ENCODE results near the gene TAF4.
"Not testable (repeated sequence)": the region's sequence is repeated elsewhere in the genome, so short reads cannot be mapped to it uniquely, and the experiment has no call there.

TAF4 gene

DNA sequence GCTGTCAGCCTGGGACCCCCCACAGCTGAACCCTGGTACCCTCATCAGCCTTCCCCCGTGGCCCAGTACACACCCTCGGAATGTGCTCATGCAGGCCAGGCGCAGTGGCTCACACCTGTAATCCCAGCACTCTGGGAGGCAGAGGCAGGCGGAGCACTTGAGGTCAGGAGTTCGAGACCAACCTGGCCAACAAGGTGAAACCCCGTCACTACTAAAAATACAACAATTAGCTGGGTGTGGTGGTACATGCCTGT lies 9.9 kb downstream of the TAF4 start:
- DNase-seq (ENCODE audit: low spot score) = not testable (repeated sequence)

DNA sequence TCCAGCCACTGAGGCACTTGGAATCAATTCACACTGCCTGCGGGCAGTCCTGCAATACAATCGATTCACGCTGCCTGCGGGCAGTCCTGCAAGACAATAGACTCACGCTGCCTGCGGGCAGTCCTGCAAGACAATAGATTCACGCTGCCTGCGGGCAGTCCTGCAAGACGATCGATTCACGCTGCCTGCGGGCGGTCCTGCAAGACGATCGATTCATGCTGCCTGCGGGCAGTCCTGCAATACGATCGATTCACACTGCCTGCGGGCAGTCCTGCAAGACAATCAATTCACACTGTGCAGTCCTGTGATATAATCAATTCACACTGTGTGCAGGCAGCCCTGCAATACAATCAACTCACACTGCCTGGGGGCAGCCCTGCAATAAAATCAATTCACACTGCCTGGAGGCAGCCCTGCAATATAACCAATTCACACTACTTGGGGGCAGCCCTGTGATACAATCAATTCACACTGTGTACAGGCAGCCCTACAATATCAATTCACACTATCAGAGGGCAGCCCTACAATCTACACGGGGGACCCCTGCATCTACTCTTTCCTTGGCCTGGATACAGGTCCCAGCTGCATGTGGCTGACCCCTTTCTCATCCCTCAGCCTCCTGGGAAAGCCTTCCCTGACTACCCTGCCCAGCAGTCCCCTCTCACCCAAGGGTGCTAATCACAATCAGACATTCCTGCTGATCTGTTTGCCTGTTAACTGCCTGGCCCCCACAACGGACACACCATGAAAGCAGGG lies 10.4 kb downstream of the TAF4 start:
- DNase-seq (ENCODE audit: low spot score) = no peak

DNA sequence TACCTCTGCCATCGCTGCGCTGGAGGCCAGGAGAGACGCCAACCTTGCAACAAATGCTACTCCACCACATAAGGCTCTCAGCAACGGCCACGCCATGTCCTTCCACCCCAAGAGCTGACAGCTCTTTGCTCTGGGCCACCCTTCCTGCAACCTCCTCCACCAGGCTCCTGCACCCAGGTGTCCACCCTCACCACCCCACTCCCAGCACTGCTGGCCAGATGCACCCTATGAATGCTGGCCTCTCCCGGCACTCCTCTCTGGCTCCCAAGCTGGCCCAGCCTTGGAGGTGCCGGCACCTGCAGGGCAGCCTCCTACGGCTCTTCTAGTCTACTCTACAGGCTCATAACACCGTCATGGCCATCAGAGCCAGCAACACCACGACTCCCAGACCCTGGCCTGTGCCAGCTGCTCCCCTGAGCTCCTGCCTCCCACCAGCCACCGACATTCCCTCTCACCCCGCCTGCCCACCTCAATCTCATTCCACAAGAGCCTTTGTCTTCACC lies 11.2 kb downstream of the TAF4 start:
- no peak for DNase-seq (ENCODE audit: low spot score)

DNA sequence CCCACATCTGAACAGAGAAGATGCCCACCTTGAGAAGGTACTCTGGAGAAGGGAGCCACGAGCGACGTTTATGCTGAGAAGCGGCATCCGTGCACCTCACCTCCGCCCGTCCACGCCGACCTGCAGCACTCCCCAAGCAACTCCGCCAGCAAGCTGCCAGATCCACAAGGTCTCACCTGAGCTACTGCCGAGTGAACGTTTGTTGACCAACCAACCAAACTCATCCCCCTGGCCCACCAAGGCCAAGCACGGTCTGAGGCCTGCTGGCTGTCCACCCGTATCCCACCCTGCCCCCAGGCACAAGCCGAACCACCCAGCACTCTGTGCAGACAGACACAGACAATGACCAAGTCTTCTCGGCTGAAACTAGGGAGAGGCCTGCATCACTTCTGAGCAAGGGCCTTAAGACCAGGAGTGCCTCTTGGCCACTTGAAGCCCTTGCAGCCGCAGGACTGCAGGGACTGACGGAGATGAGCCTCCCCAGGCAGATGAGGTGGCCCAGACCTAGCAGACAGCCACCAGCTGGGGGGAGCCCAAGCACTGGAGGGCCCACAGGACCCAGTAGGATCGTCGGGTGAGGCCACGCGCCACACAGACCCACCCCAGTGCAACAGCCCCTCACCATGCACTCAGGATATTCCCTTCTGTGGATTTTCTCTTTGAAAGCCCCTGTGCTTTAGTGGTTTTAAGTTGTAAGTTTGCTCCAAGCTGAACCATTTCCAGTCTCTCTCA lies 12.1 kb downstream of the TAF4 start:
- no peak for DNase-seq (ENCODE audit: low spot score)

DNA sequence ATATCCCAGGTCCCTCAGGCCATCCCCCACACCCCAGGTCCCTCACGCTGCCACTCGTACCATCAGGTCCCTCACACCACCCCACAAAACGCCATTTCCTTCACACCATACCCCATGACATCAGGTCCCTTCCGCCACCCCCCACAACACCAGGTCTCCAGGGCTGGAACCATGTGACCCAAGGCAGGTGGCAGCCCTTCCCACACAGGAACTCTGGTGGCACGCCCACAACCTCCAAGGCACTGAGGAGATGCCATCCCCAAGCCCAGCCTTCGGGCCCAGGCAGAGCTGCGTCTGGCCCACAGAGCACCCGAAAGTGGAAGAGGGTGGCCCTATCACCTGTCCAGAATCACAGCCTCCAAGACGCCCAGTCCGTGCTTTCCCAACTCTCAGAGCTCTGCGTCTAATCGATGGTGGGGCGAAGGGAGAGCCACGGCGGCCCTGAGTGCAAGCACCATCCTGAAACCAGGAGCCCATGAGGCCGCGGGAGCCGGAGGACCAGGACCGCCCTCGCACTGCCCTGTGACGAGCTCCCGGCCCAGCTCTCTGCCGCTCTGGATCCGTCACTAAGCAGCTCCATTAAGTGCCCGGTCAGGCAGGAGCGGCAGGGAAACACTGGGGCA lies 12.7 kb downstream of the TAF4 start:
- DNase-seq (ENCODE audit: low spot score) = no peak

DNA sequence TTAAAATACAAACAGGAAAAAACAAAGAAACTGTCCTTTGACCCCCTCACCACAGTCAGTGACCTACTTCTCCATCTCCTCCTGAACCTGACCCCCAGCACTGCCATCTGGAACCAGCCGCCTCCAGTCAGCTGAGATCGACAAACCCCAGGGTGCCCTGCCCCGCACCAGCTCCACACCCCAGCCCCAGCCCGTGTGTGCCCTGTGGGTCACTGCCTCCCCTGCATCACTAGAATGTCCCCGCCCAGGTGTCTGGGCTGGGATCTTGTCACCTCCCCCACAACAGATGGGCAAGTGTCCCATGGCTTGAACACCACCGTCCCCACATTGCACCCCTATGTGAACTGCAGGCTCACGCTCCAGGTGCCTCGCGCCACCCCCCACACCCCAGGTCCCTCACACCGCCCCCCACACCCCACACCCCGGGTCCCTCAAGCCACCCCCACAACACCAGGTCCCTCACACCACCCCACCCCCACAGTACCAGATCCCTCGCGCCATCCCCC lies 13.3 kb downstream of the TAF4 start:
- no peak for DNase-seq (ENCODE audit: low spot score)

DNA sequence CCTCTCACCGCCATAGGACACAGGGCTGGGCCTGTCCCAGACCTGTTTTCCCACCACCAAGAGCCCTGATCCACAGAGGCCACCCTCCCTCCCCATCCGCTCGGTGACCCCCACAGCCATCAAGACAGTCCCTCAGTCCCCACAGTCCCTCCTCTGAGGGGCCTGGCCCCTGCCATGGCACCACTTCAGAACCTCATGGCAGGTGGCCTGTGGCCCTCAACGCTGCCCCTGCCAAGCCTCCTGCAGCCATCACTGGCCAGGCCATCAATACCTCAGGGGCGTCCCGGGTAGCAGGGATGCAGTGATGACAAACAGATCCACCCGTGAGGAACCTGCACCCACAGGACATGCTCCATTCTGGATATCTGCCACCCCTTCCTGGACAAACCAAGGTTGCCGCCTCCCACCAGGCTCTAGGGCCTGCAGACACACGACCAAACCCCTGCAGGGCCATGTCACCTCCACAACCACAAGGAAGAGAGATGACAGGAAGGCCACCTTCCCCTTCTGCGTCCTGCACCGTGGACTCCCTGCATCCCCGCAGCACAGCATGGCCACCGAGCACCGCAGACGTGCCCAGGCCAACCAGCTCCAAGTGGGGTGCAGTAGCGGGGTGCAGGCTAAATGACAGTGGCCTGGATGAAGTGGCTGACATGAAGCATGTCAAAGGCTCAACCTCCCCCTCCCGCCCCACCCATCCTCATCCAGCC lies 14.0 kb downstream of the TAF4 start:
- DNase-seq (ENCODE audit: low spot score) = no peak

DNA sequence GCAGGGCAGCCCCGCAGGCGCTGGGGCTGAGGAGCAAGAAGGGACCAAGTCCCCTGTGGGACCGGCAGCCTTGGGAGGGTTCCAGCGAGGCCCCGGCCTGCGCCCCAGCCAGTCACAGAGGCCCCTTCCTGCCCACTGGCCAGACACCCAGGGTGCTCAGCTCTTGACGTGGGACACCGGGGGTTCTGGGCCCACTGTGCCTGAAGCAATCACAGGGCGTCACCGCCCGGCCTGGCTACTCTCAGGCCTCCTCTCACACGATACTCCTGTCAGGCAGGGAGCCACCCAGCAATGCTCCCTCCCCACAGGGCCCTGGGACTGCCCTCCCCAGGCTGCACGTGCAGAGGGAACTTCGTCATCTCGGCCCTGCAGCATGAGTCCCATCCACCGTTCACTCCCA lies 14.5 kb downstream of the TAF4 start:
- no peak for DNase-seq (ENCODE audit: low spot score)

DNA sequence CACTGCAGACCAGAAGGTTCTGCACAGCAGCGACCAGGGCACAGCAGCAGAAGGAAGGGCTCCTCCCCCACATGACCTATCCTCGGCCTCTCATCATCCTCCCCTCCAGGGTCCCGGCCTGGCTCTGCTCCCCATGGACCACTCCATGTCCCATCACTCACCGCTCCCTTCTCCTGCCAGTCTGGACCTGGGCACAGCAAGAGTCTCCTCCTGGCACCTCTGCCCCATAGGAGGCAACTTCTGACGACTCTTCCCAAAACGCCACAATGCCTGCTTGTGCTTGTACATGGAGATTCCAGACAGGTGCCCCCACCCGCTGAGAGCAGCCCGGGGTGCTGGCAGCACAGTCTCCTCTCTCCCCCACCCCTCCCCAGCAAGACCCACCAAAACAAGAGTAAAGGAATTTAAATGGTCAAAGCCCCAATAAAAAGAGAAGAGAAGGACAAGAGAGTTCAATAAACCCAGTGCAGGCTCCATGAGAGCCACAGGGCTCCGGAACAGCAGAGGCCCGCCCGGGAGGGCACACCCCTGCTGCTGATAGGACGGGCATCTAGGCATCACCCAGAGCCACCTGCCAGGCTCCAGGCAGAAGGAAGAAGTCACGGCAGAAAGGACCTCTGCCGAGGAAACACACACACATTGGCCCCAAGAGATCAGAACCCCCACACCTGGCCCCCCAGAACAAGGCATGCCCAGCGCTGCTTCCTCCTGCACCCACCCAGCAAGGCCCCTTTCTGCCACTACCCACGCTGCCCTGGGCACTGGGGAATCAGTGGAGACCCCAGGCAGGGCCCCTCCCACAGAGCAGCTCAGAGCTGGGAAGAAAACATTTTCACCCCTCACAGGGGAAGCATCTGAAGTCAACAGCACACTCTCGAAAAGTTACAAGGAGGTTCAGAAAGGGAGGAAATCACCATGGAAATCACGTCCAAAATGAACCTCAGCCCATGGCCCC lies 15.2 kb downstream of the TAF4 start:
- DNase-seq (ENCODE audit: low spot score) = no peak

DNA sequence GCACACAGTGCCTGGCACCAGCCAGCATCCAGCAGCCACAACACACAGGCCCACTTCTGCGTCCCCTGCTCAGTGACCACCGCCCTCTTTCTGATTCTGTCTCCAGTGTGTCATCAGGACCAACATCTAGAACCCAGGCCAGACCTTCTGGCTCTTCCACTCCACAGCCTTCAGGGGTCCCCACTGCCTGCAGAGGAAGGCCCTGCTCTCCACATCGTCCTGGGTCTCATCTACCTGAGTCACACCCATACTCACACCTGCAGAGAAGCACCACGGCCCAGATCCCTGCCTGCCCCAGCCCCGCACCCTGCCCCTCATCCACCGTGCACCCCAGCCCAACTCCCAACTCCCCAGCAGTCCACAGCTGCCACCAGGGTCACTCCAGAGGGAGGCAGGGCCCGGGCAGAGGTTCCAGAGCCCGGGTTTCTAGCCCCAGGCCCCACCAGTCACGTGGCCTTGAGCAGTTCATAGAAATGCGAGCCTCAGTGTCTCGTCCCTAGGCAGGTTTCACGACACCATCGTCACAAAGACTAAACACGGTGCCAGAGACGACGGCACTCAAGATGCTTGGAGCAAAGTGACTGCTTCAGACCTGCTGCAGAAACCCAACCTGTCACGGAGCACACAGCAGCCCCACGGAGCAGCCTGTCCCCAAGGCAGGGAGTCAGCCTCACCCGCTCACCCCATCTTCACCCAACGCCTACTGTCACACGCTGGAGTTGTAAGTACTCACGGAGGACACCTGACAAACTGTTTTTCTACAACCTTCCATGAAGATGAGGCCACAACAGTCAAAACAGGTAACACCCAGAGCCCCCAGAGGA lies 16.1 kb downstream of the TAF4 start:
- no peak for DNase-seq (ENCODE audit: low spot score)

DNA sequence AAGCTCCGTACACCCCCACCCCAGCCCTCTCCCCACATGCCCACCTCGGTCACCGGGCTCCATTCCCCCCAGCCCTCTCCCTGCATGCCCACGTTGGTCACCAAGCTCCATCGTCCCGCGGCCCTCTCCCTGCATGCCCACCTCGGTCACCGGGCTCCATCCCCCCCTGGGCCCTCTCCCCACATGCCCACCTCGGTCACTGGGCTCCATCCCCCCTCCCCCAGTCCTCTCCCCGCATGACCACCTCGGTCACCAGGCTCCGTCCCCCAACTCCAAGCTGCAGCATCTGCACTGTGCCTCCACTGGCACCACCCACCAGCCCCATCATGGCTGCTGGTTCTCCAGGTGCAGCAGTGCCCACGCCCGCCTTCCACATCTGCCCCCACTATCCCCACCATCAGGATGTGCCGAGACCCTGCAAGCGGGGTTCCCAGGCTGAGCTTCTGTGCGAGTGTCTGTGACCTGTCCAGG lies 16.8 kb downstream of the TAF4 start:
- DNase-seq (ENCODE audit: low spot score) = no peak

DNA sequence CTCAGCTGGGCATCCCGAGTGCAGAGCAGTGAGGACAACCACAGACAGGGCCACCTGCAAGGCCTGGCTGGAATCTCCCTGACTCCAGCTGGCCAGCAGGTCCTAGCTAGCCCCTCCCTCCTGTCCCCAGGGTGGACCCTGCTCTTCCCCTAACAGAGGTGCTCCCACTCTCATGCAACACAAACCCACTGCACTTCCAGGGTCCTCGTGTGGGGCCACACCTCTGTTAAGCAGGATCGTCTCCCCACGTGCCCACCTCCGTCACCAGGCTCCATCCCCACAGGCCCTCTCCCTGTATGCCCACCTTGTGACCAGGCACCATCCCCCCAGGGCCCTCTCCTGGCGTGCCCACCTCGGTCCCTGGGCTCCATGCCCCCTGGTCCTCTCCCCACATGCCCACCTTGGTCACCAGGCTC lies 17.3 kb downstream of the TAF4 start:
- no peak for DNase-seq (ENCODE audit: low spot score)

DNA sequence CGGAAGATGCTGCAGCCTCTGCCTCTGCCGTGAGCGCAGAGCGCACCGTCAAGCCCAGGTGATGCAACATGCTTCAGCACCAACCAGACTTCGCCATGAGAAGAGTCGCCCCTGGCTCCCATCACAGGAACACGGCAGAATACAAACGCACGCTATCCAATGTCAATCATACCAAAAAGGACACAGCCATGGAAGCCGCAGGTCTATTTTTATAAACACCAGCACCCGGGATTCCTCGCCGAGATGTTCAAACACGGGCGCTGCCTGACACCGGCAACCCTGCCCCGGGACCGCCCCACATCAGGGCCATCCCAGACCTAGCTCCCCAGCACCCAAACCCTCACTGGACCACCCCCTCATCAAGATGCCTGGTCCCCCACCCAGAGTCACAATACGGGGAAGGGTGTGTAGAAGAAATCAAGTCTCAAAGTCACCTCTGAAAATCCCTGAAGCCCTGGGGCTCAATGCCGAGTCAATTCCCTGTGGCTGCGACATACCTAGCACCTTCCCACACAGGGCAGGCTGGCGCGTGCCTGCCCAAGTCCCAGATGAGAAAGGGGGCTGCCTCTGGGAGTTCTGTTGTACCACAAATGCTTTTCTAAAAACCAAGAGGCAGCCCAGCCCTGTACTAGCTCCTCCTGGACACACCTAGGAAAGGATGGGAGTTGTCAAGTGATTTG lies 17.9 kb downstream of the TAF4 start:
- no peak for DNase-seq (ENCODE audit: low spot score)

DNA sequence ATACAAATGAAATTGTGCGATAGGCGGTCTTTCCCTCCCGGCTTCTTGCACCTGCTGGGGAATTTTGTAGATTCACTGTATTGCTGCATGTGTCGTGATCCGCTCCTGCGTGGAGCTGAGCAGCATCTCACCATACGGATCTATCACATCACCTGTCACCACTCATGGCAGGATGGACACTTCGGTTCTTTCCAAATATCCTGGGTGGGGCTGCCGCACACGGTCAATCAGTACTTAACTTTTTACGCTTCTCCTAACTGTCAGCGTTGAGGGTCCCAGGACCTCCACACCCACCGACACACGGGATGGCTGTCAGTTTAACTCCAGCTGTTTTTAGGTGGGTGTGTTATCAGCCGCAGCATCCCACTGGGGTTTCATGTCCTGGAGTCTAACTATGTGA lies 19.2 kb downstream of the TAF4 start:
- DNase-seq (ENCODE audit: low spot score) = no peak

DNA sequence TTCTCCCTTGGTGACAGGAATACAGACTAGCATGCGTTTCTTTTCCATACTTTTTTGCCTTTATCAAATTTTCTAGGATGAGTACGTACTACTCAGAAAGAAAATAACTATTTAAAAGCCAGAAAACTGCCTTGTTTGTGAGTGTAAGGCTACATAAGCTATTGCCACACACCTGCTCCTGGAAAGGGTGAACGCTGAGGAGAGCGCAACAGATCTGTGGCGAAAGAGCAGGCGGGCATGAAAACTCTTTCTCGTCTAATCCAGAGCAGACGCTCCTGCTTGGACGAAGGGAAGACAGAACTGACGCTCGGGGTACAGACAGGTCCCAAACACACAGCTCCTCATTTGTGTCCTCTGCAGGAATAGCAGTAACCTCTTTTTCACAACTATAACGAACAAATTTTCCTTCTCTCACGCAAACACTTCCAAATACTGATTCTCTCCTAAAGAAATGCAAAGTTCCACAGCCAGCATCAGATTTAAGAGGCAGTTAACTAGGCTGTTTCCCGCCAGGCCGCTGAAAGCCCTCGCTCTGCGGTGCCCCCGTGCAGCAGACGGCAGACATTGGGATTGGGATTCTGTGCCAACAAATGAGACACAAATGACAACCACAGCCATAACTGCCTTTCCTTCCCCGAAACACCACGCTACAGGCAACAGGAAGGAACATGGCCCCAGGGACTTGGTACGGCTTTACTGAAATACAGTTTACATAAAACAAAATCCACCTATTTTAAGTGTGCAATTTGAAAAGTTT lies 20.0 kb downstream of the TAF4 start:
- DNase-seq (ENCODE audit: low spot score) = no peak

DNA sequence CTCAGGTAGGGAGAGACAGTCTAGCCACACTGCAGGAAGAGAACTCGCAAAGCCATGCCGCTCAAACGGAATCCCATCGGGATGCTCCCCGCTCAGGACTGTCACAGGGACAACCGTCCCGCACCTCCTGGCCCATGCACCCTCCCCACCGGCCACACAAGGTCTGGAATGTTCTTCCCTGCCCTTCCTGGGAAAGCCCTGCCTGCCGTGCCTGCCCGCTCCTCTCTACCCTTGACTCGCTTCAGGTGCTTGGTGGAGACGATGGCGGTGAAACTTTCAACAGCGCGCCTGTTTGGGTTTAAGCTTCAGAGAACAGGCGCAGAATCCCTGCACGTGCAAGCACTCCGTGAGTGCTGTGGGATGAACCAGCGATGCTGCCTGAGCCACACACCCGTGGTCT lies 20.6 kb downstream of the TAF4 start:
- DNase-seq (ENCODE audit: low spot score) = no peak

DNA sequence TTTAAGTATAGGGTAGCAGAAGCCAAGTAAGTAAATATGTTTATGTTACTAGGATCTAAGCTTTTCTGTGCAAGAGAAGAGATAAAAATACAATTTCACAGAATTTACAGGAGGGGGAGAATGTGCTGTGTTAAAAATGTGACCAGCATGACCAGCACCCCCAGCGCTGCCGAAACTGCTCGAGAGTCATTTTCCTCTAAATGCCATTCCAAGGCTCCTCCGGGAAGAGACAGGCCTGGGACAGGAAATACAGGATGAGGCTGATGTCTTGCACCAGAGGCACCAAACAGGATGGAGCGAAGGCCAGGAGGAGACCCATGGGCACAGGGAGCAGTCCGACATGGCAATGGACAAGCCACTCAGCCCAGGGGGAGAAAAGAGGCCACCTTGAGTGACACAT lies 21.1 kb downstream of the TAF4 start:
- no peak for DNase-seq (ENCODE audit: low spot score)

DNA sequence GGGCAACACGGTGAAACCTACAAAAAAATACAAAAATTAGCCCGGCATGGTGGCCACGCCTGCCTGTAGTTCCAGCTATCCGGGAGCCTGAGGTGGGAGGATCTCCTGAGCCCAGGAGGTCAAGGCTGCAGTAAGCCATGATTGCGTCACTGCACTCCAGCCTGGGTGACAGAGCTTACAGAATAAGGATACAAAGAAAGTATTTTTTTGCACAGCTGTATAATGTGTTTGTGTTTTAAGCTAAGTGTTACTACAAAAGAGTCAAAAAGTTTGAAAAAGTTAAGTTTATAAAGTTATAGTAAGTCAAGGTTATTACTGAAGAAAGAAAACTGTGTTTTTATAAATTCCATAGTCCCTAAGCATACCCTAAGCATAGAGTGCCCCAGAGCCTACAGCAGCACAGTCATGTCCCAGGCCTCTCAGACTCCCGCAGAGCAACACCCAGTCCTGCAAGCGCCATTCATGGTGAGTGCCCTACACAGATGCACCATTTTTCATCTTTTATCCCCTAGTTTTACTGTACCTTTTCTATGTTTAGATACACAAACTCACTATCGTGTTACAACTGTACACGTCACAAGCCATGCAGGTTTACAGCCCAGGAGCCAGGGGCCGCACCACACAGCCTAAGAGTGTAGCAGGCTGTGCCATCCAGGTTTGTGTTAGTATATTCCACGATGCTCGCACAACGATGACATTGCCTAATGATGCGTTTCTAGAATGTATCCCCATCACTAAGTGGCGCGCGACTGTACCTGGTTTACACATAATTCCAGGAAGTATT lies 22.4 kb downstream of the TAF4 start:
- no peak for DNase-seq (ENCODE audit: low spot score)

All from AG08395 (cell line).